Parathyroid adenoma (tissue), 2 donors: ENCODE results near the gene PPARD.
A peak's percentile ranks its signal among the peaks of the same experiment; 100 is the strongest.
"Not testable (repeated sequence)": the region's sequence is repeated elsewhere in the genome, so short reads cannot be mapped to it uniquely, and the experiment has no call there.

Source experiments
- H2AFZ ChIP-seq: fragments of 300-600 bp; sonication (generic); one replicate; pipeline ENCODE4 v1.7.0; 2017; ENCODE audit warnings: antibody characterized with exemption, mild to moderate bottlenecking
- H3K27ac ChIP-seq: fragments of 300-600 bp; sonication (generic); one replicate; pipeline ENCODE4 v1.7.0; 2017
- H3K27me3 ChIP-seq: fragments of 300-600 bp; sonication (generic); one replicate; pipeline ENCODE4 v1.7.0; 2017; ENCODE audit warnings: low read length; ENCODE audit not compliant: control insufficient read depth, insufficient read depth
- H3K36me3 ChIP-seq: fragments of 300-600 bp; sonication (generic); one replicate; pipeline ENCODE4 v1.7.0; 2017; ENCODE audit warnings: low read length; ENCODE audit not compliant: control insufficient read depth, insufficient read depth
- H3K4me1 ChIP-seq: fragments of 300-600 bp; sonication (generic); one replicate; pipeline ENCODE4 v1.7.0; 2017; ENCODE audit warnings: control low read depth
- H3K4me2 ChIP-seq: fragments of 300-600 bp; sonication (generic); one replicate; pipeline ENCODE4 v1.7.0; 2017; ENCODE audit warnings: low read length
- H3K4me3 ChIP-seq: fragments of 300-600 bp; sonication (generic); one replicate; pipeline ENCODE4 v1.7.0; 2017; ENCODE audit warnings: low read depth, low read length
- H3K79me2 ChIP-seq: fragments of 300-600 bp; sonication (generic); one replicate; pipeline ENCODE4 v1.7.0; 2017; ENCODE audit warnings: control low read depth
- H3K9ac ChIP-seq: fragments of 300-600 bp; sonication (generic); one replicate; pipeline ENCODE4 v1.7.0; 2017; ENCODE audit warnings: mild to moderate bottlenecking
- H3K9me3 ChIP-seq: fragments of 300-600 bp; sonication (generic); one replicate; pipeline ENCODE4 v1.7.0; 2017; ENCODE audit warnings: low read length; ENCODE audit not compliant: control insufficient read depth
- TF ChIP-seq, protein P1 (sequence below): fragments of 300-600 bp; sonication (generic); IDR thresholded peaks from one replicate; pipeline ENCODE4 v1.7.0; 2017; ENCODE audit warnings: antibody characterized with exemption, mild to moderate bottlenecking
- donor health status: primary hyperparathyroidism.

The PPARD gene

DNA sequence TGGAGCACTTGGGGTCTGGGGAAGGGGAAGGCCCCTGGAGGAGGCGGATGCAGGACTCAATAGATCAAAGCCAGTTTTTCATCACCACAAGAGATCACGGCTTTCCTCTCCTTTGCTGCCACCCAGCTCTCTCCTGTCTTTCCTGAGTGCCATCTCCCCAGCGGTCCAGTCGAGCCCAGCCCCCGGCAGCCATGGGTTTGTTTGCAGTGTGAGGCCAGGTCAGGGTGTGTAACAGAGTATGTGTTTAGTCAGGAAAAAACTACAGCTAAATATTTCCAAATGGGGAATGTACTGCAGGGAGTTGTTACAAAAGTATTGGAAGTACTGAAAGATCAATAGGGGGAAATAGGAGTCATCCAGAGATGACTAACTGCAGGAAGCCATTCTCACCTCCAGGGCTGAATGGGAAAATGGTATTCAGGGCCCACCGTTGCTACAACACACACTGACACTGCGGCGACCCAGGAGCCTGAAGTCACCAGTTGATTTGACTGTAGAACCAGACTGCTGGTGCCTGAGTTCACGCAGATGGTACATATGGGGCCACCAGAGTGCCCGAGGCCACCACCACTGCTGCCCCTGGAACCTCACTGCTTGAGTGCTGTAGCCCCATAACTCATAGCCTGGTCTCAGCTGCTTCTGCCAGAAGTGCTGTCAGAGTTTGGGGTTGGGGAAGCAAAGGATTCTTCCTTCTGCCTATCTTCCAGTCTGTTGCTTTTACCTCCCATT is 86.2 kb downstream of the PPARD start:
- Histone ChIP-seq H3K36me3 (no peaks in the 10 kb centered on the region), H3K4me3 (no peak overlapping the region), H3K79me2 (no peaks in the 10 kb centered on the region), H3K27me3 (no peaks in the 10 kb centered on the region), H3K9ac (no peak overlapping the region), H3K27ac (no peak overlapping the region), H3K4me1 (no peaks in the 10 kb centered on the region), H3K4me2 (no peak overlapping the region), H3K9me3 (no peaks in the 10 kb centered on the region), H2AFZ (no peak overlapping the region)
- TF ChIP-seq, protein P1, sequence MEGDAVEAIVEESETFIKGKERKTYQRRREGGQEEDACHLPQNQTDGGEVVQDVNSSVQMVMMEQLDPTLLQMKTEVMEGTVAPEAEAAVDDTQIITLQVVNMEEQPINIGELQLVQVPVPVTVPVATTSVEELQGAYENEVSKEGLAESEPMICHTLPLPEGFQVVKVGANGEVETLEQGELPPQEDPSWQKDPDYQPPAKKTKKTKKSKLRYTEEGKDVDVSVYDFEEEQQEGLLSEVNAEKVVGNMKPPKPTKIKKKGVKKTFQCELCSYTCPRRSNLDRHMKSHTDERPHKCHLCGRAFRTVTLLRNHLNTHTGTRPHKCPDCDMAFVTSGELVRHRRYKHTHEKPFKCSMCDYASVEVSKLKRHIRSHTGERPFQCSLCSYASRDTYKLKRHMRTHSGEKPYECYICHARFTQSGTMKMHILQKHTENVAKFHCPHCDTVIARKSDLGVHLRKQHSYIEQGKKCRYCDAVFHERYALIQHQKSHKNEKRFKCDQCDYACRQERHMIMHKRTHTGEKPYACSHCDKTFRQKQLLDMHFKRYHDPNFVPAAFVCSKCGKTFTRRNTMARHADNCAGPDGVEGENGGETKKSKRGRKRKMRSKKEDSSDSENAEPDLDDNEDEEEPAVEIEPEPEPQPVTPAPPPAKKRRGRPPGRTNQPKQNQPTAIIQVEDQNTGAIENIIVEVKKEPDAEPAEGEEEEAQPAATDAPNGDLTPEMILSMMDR, result no peak

DNA sequence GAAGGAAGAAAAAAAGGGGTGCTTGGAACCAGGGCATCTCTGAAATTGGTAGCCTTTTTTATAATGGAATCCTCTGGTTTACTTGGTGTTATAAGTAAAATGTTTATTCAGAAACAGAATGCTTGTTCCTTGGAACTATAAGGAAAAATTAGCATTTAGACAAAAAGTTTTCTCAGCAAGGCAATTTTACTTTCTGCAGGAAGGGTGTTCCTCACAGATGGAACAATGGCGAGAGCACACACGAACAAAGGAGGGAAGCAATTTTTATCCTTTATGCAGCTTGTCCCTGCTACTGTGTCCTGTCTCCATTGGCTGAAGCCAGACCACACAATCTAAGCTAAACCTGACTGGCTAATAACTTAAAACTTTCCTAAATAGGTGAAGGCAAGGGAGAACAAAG is 87.1 kb downstream of the PPARD start:
- Histone ChIP-seq H3K4me2 (no peak overlapping the region), H3K27ac (no peak overlapping the region), H3K9ac (no peak overlapping the region), H3K4me3 (no peak overlapping the region), H3K27me3 (no peaks in the 10 kb centered on the region), H3K36me3 (no peaks in the 10 kb centered on the region), H3K79me2 (no peaks in the 10 kb centered on the region), H3K4me1 (no peaks in the 10 kb centered on the region), H3K9me3 (no peaks in the 10 kb centered on the region), H2AFZ (no peak overlapping the region)
- TF ChIP-seq, protein P1, result no peak

DNA sequence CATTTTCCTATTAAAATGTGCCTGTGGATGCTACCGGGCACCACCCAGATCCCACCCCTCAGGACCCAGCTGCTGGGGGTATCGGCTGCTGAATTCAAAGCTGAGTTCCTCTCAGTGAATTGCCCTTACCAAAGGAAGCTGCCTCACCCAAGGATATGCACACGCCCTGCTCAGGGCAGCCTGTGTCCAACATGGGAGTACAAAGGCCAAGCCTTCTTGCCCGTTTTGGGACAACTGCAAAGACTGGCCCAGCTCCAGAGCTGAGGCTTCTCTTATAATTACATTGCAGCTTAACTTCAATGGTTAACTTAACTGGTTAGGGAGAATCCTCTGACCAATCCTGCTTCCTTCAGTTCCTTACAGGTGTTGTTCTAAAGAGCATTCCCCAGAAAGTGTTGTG is 89.9 kb downstream of the PPARD start:
- Histone ChIP-seq H2AFZ (no peak overlapping the region), H3K9ac (no peak overlapping the region), H3K4me2 (no peak overlapping the region), H3K9me3 (no peaks in the 10 kb centered on the region), H3K27ac (no peak overlapping the region), H3K36me3 (no peaks in the 10 kb centered on the region), H3K4me1 (peaks cover 11% of the 10 kb centered on the region), H3K4me3 (no peak overlapping the region), H3K27me3 (no peaks in the 10 kb centered on the region), H3K79me2 (no peaks in the 10 kb centered on the region)
- TF ChIP-seq, protein P1, result no peak

DNA sequence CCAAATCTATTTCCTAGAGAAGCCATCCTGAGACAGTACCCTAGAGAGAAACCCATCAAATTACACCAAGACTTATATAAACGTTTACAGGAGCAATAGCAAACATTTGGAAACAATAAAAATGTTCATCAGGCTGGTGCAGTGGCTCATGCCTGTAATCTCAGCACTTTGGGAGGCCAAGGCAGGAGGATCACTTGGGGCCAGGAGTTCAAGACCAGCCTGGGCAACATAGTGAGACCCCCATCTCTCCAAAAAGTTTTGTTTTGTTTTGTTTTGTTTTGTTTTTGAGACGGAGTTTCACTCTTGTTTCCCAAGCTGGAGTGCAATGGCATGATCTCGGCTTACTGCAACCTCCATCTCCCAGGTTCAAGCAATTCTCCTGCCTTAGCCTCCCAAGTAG is 90.3 kb downstream of the PPARD start:
- not testable (repeated sequence) for H3K27ac ChIP-seq, H3K27me3 ChIP-seq, H3K4me3 ChIP-seq, H3K4me2 ChIP-seq, H3K36me3 ChIP-seq, H3K9ac ChIP-seq, H3K79me2 ChIP-seq, H3K9me3 ChIP-seq, H2AFZ ChIP-seq
- peaks cover 11% of the 10 kb centered on the region for H3K4me1 ChIP-seq

DNA sequence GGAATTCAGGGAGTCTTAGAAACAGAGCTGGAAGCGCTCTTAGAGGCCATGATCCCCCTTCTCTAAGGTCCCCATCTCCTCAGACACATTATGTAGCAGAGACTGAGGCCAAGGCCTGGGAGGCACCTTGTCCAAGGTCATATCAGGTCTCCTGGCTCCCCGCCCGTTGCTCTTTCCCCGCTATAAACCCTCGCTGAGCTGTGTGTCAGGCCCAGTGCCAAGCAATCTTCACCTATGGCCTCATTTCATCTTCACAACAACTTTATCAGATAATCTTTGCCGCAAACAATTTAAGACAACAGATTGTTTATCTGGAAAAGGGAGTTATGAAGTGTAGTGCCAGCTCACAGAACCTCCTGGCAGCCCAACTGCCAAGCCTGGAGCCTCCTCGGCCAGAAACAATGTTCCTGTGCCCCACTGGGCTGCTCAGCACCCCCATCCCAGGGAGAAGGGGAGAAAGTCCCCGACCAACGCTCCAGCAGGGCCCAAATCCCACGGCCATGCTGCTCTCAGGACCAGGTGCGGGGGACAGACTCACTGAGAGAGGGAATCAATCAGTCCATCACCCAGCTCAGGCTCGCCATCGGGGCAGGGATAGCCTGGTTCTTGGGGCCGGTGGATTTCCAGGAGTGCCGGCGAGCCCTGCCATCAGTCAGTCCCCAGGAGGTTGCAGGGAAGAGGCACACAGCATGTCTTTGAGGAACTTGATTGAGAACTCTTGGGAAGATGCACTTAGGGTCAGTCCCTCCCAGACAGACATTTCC is 92.9 kb downstream of the PPARD start:
- TF ChIP-seq, protein P1, result no peak
- Histone ChIP-seq H3K4me3 (no peak overlapping the region), H3K36me3 (no peaks in the 10 kb centered on the region), H3K79me2 (no peaks in the 10 kb centered on the region), H3K4me1 (peaks cover 11% of the 10 kb centered on the region), H3K9me3 (no peaks in the 10 kb centered on the region), H3K27me3 (no peaks in the 10 kb centered on the region), H2AFZ (peak overlapping the region; percentile 78), H3K27ac (peak overlapping the region; percentile 63), H3K4me2 (no peak overlapping the region), H3K9ac (no peak overlapping the region)
